Stimulated activated CD4-positive, alpha-beta T cell treated with anti-CD3 and anti-CD28 coated beads, Interleukin-4, amount 100 ng/mL, for 4 hours (primary cell): ENCODE measurements around the gene CKAP5.
"Not testable (repeated sequence)": the region's sequence is repeated elsewhere in the genome, so short reads cannot be mapped to it uniquely, and the experiment has no call there.

Experiments used
- DNase-seq, 2 experiments: peaks; one replicate each; pipeline ENCODE4 v3.0.0-alpha.2; 2020

Gene CKAP5

GRCh38 chr11:46850829-46851380, 4.8 kb upstream of the CKAP5 start:
- no peak for DNase-seq

- DNase-seq = no peak
These were observed 3.6 kb upstream of the CKAP5 start for GRCh38 chr11:46849631-46850030.

GRCh38 chr11:46846510-46846830, 390 bp upstream of the CKAP5 start:
- DNase-seq = no peak

- DNase-seq = no peak
These were observed 690 bp downstream of the CKAP5 start for GRCh38 chr11:46845440-46845739.

DNA sequence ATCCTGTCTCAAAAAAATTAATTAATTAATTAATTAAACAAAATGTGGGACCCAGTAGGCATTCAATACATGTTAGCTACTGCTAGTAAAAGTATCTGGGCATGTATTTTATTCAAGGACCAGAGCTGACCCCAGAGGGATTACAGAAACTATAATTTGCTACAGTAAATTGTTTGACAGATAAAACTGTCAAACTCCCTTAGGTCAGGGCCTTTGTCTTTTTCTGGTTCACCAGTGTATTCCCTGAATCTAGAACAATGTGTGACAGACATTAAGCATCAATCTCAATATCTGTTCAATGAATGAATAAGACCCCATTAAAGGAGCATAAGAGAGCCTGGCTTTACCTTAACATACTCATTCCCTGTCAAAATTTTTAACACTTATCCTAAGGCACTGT, 6.0 kb downstream of the CKAP5 start:
- no peak for DNase-seq

DNA sequence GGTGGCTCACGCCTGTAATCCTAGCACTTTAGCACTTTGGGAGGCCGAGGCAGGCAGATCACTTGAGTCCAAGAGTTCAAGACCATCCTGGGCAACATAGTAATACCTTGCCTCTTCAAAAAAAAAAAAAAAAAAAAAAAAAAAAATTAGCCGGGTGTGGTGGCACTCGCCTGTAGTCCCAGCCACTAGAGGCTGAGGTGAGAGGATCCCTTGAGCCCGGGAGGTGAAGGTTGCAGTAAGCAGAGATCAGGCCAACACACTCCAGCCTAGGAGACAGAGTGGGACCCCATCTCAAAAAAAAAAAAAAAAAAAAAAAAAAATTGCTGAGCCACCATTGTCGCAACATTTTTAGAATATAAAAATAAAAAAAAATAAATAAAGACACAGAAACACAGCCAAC, 7.6 kb downstream of the CKAP5 start:
- no peak for DNase-seq

GRCh38 chr11:46837860-46838259, 8.2 kb downstream of the CKAP5 start:
- DNase-seq = no peak

- DNase-seq = no peak
These were observed 9.2 kb downstream of the CKAP5 start for GRCh38 chr11:46836870-46837269.

DNA sequence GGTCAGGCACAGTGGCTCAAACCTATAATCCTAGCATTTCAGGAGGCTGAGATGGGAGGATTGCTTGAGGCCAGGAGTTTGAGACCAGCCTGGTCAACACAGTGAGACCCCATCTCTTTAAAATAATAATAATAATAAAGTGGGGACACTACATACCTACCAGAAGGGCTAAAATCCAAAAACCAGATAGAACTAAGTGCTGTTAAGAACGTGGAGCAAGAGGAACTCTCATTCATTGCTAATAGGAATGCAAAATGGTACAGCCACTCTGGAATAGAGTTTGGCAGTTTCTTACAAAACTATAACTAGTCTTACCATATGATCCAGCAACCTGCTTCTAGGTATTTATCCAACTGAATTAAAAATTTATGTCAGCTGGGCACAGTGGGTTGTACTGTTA, 9.6 kb downstream of the CKAP5 start:
- DNase-seq = no peak

- DNase-seq = no peak
These were observed 10.2 kb downstream of the CKAP5 start for GRCh38 chr11:46835897-46836296.

DNA sequence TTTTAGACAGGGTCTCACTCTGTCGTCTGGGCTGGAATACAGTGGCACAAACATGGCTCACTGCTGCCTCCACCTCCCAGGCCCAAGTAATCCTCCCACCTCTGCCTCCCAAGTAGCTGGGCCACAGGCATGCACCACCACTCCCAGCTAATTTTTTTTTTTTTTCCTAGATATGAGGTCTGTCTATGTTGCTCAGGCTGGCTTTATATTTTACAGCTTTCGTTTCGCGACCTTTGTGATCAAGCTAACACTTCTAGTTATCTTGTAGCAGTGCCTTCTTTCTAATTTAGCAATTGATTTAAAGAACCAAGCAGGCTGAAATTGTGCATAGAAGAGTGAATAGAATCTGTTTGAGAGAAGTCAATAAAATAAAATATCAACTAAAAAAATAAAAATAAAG, 11.3 kb downstream of the CKAP5 start:
- no peak for DNase-seq

DNA sequence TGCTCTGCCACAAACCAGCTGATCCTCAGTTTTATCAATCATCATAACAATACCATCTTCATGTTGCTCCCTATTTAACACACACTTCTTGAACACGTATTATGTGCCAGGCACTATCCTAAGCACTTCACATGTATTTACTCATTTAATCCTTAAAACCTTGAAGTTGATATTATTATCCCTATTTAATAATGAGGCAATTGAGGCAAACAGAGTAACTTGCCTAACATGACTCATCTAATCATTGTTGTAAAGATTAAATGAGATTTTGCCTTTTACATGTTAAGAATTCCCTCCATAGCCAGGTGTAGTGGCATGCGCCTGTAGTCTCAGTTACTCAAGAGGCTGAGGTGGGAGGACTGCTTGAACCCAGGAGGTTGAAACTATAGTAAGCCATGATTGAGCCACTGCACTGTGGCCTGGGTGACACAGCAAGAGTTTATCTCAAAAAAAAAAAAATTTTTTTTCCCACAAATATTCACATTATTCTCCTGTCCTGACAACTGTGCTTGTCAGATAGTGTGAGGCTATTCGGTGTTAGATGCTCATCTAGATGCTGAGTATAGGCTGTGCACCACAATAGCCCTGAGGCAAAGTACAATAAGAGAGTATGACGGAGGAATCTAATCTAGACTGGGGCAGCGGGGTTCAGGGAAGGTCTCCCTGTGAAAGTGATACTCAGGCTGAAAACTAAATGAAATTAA, 13.4 kb downstream of the CKAP5 start:
- no peak for DNase-seq

DNA sequence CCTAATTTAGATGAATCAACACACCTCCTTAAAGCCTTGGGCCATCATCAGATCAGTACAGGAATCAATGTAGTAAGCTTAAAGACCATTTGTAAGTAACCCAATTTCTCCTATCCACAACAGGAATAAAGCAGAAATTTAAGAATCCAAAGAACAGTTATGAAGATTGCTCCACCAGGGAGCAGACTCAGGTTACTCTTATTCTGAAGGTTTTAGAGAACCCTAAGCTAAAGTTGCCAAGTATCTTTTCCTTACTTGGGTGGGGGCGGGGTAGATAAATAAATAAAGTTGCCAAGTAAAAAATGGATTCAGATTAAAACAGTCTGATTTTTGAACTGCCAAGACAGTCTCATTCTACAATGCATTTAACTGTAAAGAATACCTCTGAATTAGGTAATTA, 18.1 kb downstream of the CKAP5 start:
- no peak for DNase-seq

DNA sequence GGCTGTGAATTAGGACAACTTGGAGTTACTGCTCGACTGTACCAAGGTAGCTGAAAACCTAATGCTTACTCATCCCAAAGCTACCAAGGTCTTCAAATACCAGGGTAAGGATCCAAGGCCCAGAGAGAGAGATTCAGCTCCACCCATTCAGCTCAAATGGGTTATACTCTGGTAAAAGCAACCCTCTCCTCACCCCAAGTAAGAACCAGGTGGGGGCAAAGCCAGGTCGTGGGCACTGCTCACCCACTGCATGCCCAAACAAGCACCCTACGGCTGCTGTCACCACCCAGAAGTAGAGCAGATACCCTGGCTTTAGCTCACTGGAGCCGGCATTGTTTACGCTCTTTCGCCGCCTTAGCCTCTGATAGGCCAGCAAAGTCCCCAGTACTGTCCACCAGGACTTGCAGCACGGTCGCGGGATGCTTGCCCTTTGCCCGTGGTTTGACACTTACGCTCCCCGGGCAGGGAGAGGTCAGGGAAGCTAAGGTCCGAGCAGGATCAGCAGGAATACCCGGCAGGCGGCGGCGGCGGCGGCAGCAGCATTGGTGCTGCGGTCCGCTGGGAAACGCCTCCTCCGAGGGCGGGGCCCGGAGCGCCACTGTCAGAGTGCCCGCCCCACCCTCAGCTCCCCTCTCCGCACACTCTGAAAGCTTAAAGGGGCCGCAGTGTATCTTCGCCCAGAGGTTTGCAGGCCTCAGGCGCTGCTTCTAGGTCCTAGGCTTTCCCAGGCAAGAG, 19.6 kb downstream of the CKAP5 start:
- DNase-seq = peak; percentile 58 to 73

DNA sequence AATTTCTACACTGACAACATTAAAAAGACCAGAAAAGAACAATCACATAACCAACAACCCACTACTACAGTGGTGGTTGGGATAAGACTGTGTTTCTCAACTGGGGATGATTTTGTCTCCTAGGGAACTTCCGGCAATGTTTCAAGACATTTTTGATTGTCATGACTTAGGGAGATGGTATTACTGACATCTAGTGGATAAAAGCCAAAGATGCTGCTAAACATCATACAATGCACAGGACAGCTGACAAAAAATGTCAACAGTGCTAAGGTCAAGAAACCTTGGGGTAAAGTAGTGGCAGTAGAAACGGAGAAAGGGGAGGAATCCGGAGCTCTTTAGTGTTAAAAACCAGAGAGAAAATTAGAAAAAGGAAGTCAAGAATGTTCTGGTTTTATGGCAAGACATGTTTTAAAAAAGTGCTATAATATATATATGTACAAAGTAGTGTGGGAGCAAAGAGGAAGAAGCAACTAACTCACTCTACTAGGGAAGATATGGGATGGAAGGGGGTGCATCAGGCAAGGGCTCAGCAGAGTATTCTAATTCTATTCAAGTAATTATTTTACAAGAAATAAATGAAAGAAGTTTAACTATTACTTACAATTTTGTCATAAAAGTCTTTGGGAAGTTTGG, 37.2 kb downstream of the CKAP5 start:
- no peak for DNase-seq

GRCh38 chr11:46801694-46802470, 44.2 kb downstream of the CKAP5 start:
- no peak for DNase-seq

GRCh38 chr11:46800177-46800576, 45.9 kb downstream of the CKAP5 start:
- no peak for DNase-seq

- not testable (repeated sequence) for DNase-seq
These were observed 46.4 kb downstream of the CKAP5 start for GRCh38 chr11:46799725-46800124.

- DNase-seq = no peak
These were observed 67.7 kb downstream of the CKAP5 start for GRCh38 chr11:46778416-46778815.

GRCh38 chr11:46776878-46777277, 69.2 kb downstream of the CKAP5 start:
- DNase-seq = no peak

GRCh38 chr11:46769636-46770221, 76.4 kb downstream of the CKAP5 start:
- DNase-seq = no peak

- DNase-seq = no peak
These were observed 79.4 kb downstream of the CKAP5 start for GRCh38 chr11:46766656-46767055.

DNA sequence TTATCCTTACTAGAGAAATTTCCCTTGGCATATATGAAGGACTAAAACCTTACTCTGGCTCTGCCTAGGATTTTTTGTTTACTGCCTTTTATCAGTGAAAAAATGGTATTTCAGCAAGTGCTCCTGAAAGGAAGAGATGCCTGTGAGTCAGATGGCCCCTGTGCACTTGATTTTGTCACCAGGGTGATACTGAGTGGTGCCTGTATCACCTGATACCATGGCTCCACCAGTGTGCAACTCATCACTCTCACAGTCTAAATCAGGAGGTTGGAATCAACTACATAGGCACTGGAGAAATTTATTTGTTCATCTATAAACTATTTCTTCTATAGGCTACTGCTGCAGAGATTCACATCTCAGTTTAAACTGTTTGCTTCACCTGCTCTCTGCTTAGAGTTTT, 83.8 kb downstream of the CKAP5 start:
- no peak for DNase-seq
